Activated CD8-positive, alpha-beta memory T cell treated with anti-CD3 and anti-CD28 coated beads for 4 hours (primary cell): Measurements from ENCODE around the gene EHD4.

Experiments
- DNase-seq, 2 donors: peaks; one replicate each; pipeline ENCODE4 v3.0.0-alpha.2; 2020; ENCODE audit warnings: low read depth in 2 of 2

EHD4 gene

DNA sequence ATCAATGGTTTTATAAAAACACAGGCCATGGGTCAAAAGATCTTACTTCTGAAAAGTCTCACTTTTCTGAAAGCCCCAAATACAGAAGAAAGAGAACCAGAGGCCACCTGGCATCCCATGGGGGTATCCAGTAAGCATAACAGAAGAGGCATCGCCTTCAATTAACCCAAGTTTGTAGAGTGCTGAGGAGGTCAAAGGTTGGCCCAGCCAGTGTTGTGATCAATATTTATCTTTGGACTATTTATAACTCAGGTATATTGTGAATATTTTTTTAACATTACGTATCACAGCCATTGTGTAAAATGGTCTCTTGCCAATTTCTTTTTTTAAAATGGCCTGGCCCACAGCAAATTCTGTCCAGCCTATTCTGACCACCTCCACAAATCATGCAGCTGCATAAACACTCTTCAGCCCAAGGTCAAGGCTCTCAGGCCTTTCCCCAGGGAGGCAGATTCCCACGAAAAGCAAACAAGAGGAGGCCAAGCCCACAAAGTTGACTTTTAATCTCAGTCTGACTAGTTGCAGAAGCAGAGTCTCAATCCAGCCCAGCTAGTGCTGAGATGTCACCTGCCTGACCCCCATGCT is 52.3 kb downstream of the EHD4 start:
- DNase-seq = no peak

DNA sequence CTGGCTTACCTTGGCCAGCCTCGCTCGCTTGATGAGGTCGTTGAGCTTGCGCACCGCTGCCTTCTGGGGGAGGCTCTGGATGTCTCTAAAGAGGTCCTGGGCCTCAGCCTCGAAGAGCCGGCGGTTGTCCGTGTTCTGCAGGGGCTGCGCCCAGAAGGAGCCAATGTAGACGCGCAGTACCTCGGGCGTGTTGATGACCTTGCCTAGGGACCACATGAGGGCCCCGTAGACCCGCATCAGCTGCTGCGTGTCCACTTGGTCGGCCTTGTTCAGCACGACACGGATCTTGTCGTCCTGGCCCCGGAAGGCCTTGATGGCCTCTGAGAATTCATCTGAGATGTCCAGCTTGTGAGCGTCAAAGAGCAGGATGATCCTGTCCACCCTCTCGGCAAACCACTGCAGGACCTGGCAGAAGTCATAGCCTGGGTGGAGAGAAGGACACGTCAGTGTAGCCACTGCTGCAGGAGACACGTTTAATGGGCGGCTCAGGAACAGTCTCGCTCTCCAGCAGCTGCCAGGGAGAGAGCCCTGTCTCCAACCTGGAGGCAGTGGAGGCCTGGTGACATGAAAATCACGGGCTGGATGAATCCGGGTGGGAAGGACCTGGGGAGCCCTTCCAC is 53.0 kb downstream of the EHD4 start:
- no peak for DNase-seq

DNA sequence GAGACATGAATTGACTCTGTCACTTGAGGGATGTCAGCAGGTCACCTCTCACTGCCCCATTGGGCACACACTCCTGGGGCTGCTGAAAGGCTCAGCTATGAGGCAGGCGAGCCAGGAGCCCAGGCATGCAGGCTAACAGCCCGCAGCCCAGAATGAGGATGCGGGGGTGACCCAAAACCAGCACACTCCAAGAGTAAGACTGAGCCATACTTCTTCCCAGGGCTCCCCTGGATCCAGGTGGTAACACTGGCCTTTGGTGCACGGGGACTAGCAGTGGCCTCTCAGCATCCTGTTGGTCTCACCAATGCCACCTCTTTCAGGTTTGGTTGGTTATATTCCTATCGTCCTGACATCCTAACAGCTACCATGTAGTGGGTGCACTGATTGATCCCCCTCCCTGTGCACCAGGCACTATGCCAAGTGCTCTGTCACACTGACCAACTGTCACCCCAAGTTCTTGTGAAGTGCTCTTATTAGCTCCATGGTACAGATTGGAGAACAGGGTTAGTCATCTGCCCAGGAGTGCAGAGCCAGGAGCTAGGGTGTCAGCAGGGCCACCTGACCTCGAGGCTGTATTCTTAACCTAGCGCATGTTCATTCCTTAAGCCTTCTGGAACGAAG is 53.7 kb downstream of the EHD4 start:
- DNase-seq = no peak

DNA sequence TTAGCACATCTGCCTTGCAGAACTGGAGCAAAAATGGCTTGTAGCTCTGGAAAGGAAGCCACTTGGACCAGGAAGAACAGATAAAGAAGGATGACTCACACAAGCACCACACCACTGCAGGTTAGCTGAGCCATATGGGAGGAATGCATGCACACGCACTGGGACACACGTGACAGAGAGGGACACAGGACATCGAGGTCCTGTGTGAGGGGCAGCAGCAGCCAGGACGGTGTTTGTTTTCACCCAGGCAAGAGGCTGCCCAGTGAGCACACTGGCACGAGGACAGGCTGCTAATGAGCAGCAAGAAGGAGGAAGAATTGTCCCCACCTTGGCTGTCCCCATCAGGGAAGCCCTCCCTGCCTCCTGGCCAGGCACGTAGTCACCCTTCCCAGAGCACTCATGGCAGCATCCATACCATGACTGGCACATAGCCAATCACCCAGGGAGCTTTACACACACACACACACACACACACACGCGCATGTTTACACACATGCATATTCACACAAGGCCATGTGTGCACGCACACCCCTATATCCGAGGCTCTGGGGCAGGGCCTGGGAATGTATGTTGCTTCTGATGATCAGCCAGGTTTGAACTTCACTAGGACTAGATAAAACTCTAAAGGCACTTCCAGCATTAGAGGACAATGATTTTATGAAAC is 54.5 kb downstream of the EHD4 start:
- no peak for DNase-seq

DNA sequence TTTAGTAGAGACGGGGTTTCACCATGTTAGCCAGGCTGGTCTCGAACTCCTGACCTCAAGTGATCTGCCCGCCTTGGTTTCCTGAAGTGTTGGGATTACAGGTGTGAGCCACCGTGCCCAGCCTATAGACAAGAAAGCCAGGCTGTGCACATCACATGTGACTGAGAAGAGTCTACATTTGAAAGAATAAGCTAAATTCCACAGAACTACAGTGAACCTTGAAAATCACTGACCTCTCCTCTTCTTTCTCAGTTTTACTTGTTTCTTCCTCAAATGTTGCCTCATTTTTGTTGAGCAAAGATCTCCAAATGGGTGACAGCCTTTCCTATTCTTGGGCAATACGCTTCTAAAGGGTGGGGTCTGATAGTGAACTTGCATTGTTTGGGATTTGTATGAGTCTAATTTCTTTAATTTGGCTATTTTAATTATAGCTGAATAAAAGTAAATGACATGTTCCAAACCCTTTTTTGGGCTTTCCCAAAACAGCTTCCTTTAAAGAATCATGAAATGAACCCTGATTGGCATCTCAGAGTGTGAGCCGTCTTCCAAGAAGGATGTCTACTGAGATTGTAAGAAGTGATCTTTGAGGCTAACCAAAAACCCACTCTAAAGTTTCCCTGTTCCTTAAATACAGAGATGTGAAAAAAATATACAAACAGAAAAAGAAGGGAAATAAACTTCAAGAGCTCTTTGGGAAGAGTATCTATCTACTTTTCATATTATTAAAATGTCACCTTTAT is 56.9 kb downstream of the EHD4 start:
- no peak for DNase-seq

DNA sequence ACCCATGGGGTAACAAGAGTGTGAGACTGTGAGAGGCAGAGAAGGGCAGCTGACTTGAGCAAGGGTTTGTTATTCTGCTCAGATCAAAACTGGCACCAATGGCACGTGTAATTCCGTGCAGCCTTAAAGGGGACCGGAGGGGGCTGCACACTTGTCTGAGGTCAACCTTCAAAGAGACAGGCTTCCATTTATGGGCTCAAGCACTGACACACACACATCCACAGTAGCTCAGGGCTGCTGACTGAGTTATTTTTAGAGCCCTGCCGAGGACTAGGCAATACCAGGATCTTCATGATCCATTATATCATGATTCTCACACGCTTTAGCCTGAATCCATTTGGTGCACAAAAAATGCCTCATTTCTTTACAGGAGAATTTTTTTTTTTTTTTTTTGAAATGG is 57.9 kb downstream of the EHD4 start:
- no peak for DNase-seq

DNA sequence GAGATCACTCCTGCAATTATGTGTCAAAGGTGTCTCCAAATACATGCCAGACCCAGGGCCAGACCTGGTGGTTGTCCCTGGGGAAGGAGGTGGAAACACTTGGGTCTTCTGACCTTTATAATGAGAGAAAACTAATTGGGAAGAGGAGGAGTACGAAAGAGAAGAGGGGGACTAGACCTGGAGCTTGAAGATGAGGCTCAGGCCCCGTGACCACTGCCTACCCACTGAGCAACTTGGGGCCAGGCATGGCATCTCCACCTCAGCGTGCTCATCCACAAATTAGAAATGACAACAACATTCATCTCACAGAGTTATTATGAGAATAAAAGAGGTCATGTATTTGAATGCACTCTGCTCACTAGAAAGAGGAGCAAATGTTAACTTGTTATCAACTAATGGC is 59.1 kb downstream of the EHD4 start:
- DNase-seq = no peak

DNA sequence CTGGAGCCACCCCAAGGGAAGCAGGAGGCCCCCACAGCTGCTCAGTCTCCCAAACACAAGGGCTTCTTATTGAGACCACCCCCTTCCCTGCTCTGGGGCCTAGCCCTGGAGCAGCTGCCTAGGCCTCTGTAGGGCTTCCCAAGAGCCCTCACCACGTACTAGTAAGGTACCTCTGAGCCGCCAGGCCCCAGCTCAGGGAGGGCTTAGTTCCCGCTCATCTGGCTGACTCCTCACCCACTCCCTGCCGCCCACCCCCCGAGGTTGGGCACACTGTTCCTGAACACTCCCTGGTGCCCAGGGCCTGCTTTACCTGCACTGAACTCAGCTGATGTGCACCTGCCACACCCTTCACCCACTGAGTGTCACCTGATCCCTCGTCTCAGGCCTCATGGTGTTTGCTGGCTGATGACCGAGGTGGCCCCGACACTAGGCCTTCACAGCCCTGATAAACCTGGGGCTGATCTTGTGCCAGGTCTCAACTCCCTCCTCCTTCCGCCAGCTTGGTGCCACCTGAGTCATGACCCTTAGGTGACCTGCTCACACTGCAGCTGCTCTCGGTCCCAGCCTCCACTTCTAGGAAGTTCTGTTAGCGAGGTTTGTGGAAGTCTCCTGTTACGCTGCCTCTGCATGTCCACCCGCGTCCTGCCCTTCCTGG is 60.5 kb downstream of the EHD4 start:
- no peak for DNase-seq

DNA sequence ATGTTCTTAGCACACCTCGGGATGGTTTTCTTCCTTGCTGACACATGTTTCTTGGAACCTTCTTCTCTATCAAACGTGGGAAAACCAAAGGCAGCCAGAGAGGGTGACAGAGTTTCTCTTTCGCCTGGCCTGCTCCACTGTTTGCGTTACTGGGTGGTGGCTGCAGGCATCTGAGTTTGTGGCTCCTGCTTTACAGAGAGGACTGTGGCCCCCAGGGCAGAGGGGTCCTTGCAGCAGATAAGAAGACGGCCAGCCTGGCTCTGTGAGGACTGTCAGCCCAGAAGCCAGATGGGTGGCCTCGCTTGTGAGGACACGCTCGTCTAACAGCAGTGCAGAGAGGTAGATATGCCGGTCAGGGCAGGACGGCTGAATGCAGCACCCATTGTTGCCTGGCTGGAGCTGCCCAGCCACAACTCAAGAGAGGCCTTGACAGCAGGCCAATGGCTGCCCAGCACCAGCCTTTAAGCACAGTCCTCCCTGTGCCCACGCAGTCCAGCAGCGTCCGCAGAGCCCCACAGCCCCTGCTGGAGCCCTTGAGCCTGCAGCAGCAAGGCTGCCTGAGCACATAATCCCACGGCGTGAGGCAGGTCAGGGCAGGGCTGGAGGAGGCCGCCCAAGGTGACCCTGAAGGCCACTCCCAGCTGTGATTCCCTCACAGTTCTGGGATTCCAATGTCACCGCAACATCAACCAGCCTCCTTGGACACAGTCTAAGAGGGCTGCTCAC is 63.5 kb downstream of the EHD4 start:
- no peak for DNase-seq

DNA sequence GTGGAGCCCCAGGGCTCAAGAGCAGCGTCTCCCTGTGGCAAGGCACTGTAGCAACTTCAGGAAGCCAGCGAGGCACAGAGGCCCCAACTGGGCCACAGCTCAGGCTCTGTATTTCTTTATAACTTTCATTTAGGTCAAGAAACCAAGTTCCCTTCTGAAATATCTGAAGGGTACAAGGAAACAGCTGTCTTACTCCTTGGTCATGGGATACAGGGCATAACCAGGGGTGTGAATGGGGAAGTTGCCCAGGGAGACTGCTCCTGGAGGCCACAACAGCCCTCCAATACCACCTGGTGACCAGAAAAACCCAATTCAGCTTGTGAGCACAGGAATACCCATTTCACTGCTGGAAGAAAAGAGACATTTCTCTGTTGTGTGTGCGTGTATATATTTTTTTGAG is 65.2 kb downstream of the EHD4 start:
- DNase-seq = no peak

DNA sequence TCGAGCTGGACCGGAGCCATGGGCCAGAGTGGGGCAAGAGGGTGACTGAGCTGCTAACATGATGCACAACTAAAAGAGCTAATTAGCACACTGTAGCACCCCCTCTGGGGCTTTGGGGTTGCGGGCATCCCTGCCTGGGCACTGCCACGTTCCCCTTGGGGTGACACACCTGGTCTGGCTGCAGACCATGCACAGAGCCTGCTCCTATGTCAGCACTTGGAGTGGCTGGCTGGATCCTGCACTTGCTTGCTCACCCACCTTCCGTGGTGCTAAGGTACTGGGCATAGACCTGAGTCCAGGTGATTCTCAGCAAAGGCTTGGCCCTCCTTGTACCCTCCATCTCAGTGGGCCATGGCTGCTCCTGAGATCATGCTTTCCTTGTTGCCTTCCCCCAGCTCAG is 65.7 kb downstream of the EHD4 start:
- no peak for DNase-seq

DNA sequence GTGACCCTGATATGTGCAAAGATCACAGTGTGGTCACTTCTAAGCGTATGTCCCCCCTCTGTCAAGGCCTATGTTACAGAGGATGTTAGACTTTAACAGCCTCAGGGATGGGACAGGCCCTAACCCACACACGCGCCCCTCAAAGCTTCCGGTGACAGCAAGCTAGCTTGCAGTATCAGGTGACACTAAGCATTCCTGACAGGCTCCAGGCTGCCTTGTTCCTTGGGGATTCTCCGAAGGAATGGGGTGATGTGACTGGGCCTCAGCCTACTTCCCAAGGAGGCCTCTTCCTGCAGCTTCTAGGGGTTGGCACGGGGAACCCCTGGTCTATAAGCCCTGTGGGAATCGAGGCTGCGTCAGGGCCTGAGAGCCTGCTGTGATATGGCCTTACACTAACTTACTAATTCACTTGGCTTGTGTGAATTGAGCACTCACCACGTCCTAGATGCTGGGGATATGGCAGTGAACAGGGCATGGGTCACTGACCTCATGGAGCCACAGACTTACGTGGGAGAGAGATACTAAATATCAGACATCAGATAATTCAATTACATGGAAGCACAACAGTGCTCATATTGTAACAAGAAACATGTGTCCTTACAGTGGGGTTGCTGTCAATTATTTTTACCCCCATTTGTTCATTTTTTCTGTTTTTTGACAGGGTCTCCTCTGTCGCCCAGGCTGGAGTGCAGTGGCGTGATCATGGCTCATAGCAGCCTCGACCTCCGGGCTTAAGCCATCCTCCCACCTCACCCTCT is 67.1 kb downstream of the EHD4 start:
- no peak for DNase-seq

DNA sequence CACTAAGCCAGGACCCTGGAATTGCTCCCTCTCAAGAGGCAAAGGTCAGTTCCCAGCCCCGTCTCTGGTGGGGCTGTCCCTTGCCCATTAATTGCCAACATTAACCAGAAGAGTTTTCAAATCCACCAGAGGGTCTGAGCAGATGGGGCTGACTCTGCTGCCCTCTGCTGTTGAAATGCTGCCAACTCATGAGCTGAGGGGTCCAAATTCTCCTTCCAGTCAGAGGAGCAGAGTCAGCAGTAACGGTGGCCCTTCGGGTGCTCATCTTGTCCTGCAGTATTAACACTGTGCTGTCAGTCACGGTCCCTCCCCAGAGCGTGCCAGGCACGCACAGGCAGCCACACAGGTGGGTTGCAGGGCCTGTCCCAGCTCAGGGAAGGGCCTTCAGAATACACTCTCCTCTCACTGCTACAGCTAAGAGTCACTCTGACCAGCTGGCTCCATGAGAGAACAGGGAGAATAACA is 67.8 kb downstream of the EHD4 start:
- DNase-seq = peak; percentile 43 to 51

DNA sequence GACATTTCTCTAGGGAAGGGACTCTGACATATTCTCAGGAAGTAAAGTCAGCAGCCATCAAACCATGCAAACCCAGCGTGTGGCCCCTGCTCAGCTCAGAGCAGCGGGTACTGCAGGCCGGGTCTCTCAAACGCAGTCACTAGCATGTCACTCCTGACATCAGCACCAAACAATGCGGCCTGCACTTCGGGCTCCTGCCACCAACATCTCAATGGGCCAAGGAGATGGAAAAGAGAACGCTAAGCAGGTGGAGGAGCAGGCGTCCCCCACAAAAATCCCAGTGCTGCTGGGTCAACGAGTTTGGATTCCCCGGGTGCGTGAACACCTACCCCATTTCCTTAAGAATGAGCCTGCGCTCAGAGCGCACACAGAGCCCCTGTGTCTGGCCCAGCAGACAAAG is 68.6 kb downstream of the EHD4 start:
- no peak for DNase-seq

DNA sequence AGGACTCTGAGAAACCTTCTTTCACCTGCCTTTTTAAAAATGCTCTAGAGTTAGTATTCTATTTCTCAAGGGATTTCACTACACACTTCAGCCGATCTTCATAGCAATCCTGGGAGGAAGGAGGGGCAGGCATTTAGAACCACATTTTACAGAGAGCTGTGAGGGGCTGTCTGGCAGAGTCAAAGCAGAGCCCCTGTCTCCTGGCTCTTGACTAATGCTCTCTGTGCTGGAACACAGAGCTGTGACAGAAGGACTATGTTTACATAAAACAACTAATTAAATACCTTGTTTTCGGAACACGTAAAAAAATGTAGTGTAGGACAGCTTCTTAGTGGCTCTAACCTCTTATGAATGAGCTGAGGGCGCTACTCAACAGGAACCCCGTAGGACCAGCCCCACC is 70.9 kb downstream of the EHD4 start:
- DNase-seq = no peak

DNA sequence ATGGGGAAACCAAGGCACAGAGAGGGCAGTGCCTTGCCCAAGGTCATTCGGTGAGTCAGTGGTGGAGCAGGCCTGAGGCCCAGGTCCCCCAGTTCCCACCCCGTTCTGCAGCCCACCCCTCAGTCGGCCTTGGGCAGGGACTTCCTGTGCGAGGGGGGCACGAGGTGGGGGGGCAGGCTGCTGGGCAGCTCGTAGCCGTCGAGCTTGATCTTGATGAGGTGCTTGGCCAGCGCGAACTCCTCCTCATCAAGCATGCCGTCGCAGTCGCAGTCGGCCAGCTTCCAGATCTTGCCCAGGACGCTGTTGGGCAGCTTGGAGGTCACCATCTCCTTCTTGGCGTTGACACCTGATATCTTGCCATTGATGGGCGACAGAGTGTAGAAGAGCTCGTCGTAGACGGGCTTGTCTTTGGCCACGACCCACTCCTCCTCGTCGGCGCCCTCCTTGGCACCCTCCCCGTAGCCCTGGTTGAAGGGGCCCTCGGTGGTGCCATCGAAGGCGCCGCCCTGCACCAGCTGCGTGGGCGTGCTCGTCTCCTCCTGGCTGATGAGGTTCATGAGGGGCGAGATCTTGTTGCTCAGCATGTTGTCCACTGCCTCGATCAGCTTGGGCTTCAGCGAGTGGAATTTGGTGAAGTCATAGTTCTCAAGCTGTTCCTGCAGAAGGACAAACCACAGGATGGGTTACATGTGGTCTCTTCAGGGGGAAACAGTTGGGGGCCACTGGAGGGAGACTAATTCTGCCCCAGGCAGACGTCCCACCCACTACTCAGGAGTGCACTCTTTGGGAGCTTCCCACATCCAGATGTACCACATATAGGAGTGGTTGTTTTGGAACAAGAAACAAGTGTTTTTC is 71.6 kb downstream of the EHD4 start:
- no peak for DNase-seq

DNA sequence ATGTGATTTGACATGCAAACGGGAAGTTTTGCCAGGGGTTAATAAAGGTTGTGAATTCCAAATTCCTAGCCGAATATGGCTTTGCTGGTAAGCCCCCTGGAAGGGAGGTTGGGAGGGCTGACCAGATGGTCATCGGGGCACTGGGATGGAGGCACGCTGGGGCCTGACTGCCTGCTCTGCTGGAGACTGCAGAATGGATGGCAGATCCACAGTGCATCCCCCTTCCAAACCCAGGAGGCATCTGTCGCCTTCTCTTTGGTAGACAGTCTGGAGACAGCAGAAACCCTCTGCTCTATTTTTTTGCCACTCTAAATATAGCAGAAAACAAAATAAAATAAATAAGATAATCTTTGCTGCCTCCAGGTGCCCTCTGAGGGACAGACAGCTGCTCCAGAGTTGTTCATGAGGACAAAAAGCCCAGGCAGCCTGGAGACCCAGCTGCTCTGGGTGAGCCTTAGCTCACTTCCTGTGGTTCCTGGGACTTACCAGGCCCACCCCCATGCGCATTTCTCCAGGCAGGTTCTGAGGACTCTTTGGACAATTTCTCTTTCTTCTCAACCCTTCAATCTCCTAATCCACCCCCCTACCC is 72.4 kb downstream of the EHD4 start:
- DNase-seq = no peak

DNA sequence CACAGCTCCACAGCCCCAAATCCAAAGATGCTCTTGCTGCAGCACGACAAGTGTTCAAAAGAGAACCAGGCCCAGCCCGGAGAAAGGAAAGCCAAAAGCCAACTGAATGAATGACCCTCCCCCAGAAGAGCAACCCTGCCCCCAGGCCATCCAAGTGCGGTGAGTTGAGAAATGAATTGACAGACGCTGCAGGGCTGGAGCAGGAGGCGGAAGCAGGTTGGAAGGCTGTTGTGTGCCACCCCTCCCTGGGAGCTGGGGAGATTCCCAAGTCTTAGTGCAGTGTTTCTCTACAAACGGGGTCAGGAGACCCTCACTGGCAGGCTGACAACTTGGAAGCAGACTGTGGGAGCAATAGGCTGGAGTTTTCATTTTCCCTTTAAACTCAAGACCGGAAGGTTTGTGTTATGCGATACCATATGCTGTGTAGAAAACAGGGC is 75.0 kb downstream of the EHD4 start:
- DNase-seq = no peak

DNA sequence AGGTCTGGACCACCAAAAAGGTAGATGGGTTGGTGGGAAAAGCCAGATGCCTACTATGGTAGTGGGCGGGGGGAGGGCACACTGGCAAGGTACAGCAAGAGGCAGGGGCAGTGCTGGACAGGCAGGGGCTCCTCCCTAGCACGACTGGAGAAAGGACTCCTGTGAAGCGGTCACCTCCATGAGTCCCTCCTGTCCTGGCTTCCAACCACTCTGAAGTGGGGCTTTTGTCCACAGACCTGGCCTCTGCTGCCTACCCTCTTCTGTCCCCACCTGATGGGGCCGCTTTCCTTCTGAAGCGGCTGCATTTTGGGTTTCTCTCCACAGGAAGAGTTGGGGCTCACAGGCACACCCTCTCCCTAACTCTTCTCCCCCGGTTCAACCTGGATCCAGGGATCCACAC is 75.8 kb downstream of the EHD4 start:
- DNase-seq = no peak
